ENCODE results near the gene PDE9A. TPM values are rescaled to one million over a fixed set of nuclear protein-coding genes. Genes with fewer than 3 reads are reported as not detected.

The PDE9A gene
- total RNA-seq, 4 donors from 2014 or later: 6.9 to 13.0 (median 11.1) TPM

DNA sequence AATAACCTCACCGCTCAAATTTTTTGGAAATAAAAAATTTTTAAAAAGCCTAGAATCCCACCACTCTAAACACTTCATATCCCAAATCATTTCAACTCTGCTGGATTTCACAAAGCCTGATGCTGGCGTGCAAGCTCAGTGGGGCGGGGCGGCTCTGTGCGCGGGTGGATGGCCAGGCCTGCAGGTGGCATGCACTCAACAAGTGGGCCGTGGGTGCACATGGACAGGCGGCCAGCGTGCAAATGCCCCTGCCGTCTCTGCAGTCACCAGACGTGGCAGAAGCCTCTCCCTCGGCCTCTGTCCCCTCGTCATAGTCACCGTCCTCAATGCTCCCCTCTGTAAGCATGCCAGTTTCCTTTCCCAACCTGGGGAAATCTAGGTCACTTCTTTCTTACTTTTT, 6.6 kb upstream of the PDE9A start:
- Histone ChIP-seq H3K9me3 (no peaks in the 10 kb centered on the region), H3K27ac (no peak overlapping the region), H3K4me3 (replicated peaks in 1 of 3) (no peak overlapping the region), H3K27me3 (no peaks in the 10 kb centered on the region), H3K4me1 (no peaks in the 10 kb centered on the region), H3K36me3 (no peaks in the 10 kb centered on the region)
- 91 to 92% methylated on average over 14 of the region's 14 CpGs for WGBS, 2 donors
- TF ChIP-seq POLR2A (IDR thresholded peaks at IDR 0.05): no peak
- TF ChIP-seq, protein P1, sequence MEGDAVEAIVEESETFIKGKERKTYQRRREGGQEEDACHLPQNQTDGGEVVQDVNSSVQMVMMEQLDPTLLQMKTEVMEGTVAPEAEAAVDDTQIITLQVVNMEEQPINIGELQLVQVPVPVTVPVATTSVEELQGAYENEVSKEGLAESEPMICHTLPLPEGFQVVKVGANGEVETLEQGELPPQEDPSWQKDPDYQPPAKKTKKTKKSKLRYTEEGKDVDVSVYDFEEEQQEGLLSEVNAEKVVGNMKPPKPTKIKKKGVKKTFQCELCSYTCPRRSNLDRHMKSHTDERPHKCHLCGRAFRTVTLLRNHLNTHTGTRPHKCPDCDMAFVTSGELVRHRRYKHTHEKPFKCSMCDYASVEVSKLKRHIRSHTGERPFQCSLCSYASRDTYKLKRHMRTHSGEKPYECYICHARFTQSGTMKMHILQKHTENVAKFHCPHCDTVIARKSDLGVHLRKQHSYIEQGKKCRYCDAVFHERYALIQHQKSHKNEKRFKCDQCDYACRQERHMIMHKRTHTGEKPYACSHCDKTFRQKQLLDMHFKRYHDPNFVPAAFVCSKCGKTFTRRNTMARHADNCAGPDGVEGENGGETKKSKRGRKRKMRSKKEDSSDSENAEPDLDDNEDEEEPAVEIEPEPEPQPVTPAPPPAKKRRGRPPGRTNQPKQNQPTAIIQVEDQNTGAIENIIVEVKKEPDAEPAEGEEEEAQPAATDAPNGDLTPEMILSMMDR (IDR thresholded peaks at IDR 0.05): no peak
- DNase-seq: no peak
- intact Hi-C loops (cut with DNase I): loop anchor here (10.0 kb wide), 1 partner anchor 52 kb away; no protein-coding TSS in a partner anchor

DNA sequence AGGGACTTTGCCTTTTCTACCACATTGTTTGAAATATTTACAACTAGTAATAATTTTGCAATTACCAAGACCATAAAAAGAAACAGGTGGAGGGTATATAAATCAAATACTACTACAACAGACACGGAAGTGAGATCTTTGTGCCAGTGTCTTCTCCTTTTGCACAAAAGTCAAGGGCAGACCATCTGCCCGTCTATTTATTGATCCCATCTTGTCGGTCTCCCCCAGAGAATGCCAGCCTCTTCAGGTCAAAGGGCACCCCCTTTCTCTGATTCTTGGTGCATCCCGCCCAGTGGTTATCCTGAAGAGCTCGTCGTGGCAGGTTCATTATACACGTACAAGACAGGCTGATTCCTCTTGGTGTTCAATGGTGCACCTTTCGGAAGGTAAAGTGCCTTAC, 4.8 kb upstream of the PDE9A start:
- WGBS, 2 donors: 96 to 97% methylated on average over 8 of the region's 8 CpGs
- intact Hi-C loops (cut with DNase I): loop anchor here (10.0 kb wide), 1 partner anchor 54 kb away; no protein-coding TSS in a partner anchor
- no peak for TF ChIP-seq POLR2A (IDR thresholded peaks at IDR 0.05)
- TF ChIP-seq, protein P1 (IDR thresholded peaks at IDR 0.05): no peak
- H3K4me1 ChIP-seq: peaks cover 4 to 6% of the 10 kb centered on the region in 2 donors
- no peaks in the 10 kb centered on the region for H3K9me3 ChIP-seq
- no peak for DNase-seq
- H3K27me3 ChIP-seq: no peaks in the 10 kb centered on the region
- H3K4me3 ChIP-seq (replicated peaks in 1 of 3): no peak overlapping the region
- H3K27ac ChIP-seq: no peak overlapping the region
- H3K36me3 ChIP-seq: no peaks in the 10 kb centered on the region

DNA sequence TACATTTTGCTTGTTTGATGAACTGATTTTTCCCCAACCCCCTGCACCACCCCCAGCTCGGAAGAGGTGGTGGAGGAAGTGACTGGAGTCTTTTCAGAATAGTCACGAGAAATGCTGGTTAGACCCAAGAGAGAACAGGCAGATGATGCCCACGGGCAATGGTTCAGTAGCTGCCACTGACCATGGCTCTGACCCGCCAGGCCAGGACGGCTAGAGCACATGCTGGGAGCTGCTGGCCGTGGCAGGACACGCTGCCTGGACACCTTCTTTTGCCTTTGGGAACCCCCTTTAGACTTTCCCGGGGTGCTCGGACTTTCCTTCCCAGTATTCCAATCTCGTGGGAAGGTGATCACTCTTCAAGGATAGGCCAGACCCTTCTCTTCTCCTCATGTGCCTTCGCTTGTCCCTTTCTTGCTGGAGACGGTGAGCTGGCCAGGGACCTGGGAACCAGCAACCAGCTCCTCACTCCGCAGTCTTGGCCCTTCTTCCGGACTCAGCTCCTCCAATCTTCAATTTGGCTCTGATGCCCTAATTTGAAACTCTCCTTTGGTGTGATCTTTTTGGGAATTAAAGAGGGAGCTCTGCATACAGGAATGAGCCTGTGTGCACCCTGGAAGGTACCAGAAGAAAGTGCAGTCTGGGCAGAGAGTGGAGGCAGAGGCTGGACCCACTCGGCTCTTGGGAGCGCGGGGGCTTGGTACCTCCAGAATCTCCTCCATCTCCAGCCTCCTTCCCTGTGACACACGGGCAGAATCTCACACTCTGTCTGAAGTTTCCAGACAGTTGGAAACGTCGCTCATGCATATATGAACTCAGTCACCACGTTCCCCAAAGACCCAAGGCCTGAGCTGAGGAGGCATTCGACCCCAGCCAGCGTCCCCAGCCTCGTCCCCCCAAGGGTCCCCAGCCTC, 4.0 kb upstream of the PDE9A start:
- no peaks in the 10 kb centered on the region for H3K27me3 ChIP-seq
- no peaks in the 10 kb centered on the region for H3K36me3 ChIP-seq
- H3K9me3 ChIP-seq: no peaks in the 10 kb centered on the region
- TF ChIP-seq, protein P1 (IDR thresholded peaks at IDR 0.05): no peak
- TF ChIP-seq POLR2A (IDR thresholded peaks at IDR 0.05): no peak
- H3K4me3 ChIP-seq (replicated peaks in 1 of 3): no peak overlapping the region
- H3K27ac ChIP-seq: no peak overlapping the region
- intact Hi-C loops (cut with DNase I): loop anchor here (5.0 to 10.0 kb wide), 2 partner anchors 55 to 168 kb away; no protein-coding TSS in a partner anchor
- 92 to 95% methylated on average over 22 to 24 of the region's 24 CpGs for WGBS, 2 donors
- no peak for DNase-seq
- H3K4me1 ChIP-seq: peaks cover 8 to 10% of the 10 kb centered on the region in 2 donors

DNA sequence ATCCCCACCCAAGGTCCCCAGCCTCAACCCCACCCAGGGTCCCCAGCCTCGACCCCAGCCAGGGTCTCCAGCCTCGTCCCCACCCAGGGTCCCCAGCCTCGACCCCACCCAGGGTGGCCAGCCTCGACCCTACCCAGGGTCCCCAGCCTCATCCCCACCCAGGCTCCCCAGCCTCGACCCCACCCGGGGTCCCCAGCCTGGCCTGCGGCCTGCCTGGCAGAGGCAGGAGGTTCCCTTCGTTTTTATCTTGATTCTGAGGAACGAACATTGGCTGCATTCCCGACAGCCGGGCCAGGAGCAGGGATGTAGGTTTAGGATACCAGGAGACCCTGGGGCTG, 3.4 kb upstream of the PDE9A start:
- peaks cover 14 to 17% of the 10 kb centered on the region in 2 donors for H3K4me1 ChIP-seq
- intact Hi-C loops (cut with DNase I): loop anchor here (5.0 kb wide), 1 partner anchor 167 kb away; no protein-coding TSS in a partner anchor
- H3K27me3 ChIP-seq: no peaks in the 10 kb centered on the region
- H3K36me3 ChIP-seq: no peaks in the 10 kb centered on the region
- 72 to 91% methylated on average over 9 to 11 of the region's 11 CpGs for WGBS, 2 donors
- no peaks in the 10 kb centered on the region for H3K9me3 ChIP-seq
- H3K4me3 ChIP-seq (replicated peaks in 1 of 3): no peak overlapping the region
- TF ChIP-seq, protein P1 (IDR thresholded peaks at IDR 0.05): no peak
- no peak for TF ChIP-seq POLR2A (IDR thresholded peaks at IDR 0.05)
- H3K27ac ChIP-seq: no peak overlapping the region
- DNase-seq: no peak
